Brain pericyte (primary cell): ENCODE data around the gene ARHGAP10.

Experiments used
- DNase-seq: peaks from one replicate; pipeline ENCODE4 v3.0.0-alpha.2; 2012; ENCODE audit warnings: low read depth, low spot score

Gene ARHGAP10

DNA sequence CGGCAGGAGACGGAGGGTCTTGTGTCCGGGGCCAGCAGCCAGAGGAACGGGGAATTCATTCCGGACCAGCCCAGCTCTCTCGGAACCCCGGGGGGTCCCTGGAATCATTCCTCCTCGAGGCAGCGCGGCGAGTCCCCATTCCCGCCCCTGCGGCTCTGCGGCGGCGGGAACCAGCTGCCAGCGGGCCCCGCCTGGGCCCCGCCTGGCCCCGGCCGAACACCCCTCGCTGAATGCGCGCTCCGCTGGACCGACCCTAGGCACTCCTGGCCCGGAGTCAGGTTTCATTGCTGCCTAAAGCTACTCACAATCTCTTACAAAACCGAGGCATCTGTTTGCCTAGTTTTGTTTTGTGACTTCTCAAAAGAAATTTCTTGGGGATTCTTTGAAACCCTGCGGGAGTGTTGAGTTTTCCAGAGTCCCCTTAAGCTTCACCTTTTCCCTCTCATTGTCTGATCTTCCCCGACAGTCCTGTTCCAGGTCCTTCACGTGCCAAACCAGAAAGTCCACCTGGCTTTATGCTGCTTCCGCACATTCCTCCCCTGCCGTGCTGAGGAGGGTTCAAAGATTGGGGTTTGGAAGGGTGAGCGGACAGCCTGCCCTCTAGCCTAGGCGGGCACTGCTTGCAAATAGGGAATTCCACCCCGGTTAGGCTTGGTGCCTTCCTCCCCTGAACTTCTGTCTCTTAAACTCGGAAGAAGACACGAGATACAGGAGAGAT, 789 bp downstream of the ARHGAP10 start:
- DNase-seq = no peak

DNA sequence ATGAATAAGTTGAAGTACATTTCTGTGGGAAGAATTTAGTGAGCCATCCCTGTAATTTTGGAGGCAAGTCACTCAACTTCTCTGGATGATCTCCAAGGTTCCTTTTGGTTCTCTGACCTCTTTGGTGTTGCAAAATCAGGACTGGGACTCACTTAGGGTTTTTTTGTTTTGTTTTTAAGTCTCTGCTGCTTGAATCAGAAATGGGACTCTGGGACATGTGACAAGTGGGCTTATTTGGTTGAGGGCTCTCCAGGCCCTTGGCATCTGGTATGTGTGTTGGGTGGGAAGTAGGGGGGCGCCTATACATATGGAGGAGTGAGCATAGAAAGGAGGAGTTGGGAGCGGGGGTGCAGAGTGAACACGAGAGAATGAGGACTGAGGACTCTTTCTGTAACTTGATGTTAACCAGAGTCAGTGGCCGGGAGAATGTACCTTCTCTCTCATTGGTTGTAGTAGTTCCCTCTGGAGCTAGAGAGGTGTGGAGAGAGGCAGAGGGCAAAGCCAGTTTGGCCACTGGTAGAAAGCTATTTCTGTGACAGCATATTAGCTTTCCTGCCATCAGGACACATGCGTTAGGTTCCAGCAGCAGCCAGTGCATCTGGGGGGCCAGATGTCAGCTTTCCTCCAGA, 1.9 kb downstream of the ARHGAP10 start:
- DNase-seq = no peak

- no peak for DNase-seq
Observed at GRCh38 chr4:147734496-147734895, 2.6 kb downstream of the ARHGAP10 start.

GRCh38 chr4:147735413-147736301, 3.8 kb downstream of the ARHGAP10 start:
- DNase-seq = no peak

- DNase-seq = no peak
Observed at GRCh38 chr4:147736458-147736857, 4.6 kb downstream of the ARHGAP10 start.

DNA sequence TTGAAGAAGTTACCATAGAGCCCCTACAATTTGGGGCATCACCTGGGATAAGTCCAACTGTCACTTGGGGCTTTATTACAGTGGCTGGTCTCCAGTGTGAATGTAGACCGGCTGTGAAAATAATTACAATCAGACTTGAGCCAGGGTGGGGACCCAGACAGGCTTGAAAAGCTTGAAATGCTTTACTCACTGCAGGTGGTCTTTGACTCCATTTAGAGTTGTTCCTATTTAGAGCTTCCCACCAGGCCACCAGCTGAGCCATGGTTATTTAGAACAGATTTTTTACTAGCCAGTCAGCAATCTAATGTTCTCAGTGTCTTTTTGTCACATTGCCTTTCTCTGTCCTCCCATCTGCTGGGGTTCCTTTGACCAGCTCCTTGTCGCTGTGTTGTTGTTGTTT, 5.7 kb downstream of the ARHGAP10 start:
- no peak for DNase-seq

GRCh38 chr4:147739239-147739823, 7.4 kb downstream of the ARHGAP10 start:
- no peak for DNase-seq

DNA sequence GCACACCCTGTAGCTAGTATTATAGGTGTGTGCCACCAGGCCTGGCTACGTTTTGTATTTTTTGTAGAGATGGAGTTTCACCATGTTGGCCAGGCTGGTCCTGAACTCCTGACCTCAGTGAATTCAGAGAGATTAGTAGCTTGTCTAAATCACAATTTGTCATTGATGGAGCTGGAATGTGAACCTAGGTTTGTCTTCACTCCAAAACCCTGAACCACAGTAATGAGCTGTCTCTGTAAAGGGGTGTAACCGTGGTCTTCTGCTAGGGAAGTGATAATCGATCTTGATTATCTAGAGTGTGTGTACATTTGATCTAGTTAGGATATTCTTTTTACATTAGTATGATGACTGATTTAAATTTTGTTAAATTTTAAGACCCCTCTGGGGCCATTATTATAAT, 8.3 kb downstream of the ARHGAP10 start:
- no peak for DNase-seq

DNA sequence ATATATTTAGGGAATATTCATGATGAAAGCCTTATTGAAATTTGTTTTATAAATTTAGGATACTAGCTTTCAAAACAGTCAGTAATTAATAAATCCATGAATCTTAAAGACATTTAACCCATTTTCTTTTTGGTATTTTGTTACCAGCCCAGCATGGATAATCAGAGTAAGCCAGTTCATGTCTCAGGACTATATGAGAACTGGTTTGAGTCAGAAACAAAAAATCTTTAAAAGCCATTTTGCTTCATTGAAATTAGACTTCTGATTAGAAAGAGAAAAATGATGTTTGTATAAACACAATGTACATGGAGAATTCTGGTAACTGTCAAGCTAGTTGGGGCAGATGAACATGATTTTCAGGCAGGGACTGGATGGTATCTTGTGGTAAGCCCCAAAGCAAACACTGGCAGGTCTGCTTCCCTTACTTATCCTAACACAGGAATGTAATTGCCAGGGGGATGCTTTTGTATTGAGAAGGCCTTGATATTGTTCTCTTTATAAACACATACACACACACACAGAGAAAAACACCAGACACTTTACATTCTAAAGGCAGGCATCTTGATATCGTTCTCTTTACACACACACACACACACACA, 9.4 kb downstream of the ARHGAP10 start:
- DNase-seq = no peak

DNA sequence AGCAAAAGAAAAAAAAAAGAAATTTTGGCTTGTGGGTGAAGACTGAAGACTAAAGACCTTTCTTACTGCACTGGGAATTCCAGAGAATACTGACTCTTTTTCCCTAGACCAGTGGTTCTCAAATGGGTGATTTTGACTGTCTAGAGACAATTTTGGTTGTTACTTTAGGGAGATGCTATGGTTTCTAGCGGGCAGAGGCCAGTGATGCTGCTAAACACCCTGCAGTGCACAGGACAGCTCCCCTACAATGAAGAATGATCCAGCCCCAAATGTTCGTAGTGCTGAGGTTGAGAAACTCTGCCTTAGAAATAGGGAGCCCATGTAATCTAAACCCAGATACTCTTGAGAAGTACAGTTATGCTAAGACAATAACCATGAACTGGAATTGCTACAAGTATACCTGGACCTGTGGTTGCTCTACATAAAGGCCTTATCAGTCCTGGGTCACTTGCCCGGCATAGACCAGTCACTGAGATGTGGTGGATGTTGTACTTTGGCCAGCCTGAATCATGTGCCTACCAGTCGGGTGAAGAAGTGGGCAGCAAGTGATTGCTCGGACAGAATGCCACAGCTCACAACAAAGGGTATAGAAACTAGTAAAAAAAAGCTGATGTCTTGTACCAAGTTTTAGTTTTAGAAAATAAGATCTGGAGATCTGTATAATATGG, 16.0 kb downstream of the ARHGAP10 start:
- DNase-seq = no peak

GRCh38 chr4:147749811-147750321, 18.0 kb downstream of the ARHGAP10 start:
- DNase-seq = no peak

DNA sequence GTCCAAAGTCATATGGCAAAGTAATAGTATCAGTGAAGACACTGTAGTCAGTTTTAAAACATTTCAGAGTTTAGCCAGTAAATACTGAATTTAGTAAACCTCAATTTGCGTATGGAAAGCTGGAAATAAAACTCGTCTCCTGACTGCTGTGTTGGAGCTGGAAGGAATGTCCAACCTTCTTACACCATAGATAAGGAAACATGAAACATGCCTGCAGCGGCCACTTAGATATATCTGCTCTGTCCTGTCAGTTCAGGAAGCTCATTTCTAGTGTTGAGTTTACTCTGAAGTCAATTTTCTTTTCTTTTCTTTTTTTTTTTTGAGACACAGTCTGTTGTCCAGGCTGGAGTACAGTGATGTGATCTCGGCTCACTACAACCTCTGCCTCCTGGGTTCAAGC, 21.2 kb downstream of the ARHGAP10 start:
- DNase-seq = no peak

- no peak for DNase-seq
Observed at GRCh38 chr4:147754037-147754445, 22.2 kb downstream of the ARHGAP10 start.

- no peak for DNase-seq
Observed at GRCh38 chr4:147755561-147756295, 23.8 kb downstream of the ARHGAP10 start.

GRCh38 chr4:147756417-147756816, 24.5 kb downstream of the ARHGAP10 start:
- DNase-seq = no peak

- no peak for DNase-seq
Observed at GRCh38 chr4:147760176-147760575, 28.3 kb downstream of the ARHGAP10 start.

DNA sequence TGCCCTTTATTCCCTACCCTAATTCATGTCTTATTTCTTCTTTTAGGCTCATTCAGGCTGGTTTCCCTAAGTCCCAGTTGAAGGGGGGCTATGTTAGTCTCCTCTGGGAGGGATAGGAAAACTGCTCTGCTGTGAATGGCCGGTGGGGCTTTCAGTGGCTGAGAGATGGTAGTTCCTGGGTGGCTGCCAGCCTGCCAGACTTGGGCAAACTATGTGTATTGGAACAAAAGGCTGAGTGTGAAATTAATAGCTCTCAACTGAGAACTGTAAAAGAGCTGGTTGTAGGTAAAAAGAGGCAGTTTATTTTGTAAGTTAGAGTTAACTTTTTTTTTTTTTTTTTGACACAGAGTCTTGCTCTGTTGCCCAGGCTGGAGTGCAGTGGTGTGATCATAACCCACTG, 28.8 kb downstream of the ARHGAP10 start:
- DNase-seq = no peak

DNA sequence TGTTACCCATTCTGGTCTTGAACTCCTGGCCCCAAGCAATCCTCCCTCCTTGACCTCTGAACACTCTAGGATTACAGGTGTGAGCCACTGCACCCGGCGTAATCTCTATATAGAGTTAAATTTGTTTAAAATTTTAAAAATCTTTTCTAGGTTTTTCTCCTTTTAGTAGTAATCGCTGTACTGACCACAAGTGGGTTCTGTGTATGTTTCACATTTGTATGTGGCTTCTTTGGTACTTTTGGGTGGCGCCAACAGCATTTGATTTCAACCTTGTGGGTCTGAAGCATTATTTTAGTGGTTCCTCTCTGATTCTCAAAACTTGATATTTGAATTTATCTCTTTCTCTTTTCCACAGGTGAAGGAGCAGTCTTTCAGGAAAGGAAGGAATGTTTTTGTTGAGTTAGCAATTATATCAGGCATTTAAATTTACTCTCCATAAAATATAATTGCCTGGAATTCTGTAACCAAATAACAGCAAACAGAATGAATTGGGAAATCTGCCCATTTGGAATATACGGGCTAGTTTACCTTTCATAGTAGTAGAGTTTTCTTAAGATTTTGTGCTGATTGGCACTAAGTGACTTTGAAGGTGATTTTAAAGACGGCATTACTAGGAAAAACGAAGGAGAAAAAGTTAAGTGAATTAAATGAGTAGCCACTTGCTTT, 29.5 kb downstream of the ARHGAP10 start:
- no peak for DNase-seq

- DNase-seq = no peak
Observed at GRCh38 chr4:147764337-147764736, 32.4 kb downstream of the ARHGAP10 start.

DNA sequence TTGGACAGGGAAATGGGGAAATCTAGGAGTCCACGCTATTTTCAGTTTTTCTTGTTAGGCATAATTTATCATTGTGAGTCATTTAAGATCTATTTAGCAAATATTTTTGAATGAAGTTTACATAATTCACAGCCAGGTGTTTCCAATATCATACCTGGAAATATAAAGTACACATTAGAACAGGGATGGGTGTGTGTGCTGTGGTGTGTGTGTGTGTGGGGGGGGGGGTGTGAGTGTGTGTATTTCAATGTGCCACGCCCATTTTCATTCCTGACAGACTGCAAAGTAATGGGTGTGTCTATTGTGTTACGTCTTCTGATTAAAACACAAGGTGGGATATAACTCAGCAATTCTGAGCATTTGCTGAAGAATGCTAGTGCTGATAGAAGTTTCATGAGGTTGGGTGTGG, 33.2 kb downstream of the ARHGAP10 start:
- DNase-seq = no peak
